C4-2B (cell line): ENCODE data around the gene ZNF487.
"Not testable (repeated sequence)": the region's sequence is repeated elsewhere in the genome, so short reads cannot be mapped to it uniquely, and the experiment has no call there.

Source experiments
- CTCF ChIP-seq: fragments of 450-650 bp; conservative IDR thresholded peaks from 2 replicates; pipeline ENCODE4 v1.5.1; 2017; ENCODE audit warnings: mild to moderate bottlenecking
- ZFX ChIP-seq: fragments of 450-650 bp; IDR thresholded peaks from 2 replicates; pipeline ENCODE4 v1.6.1; 2017

- not testable (repeated sequence) for TF ChIP-seq CTCF, ZFX
Measured at GRCh38 chr10:43465086-43465735, 28.3 kb downstream of the ZNF487 start.
